Activated effector memory CD4-positive, alpha-beta T cell treated with Interleukin-2 at 50 U/mL for 16 hours (primary cell): ENCODE data around the gene CMBL.
"Not testable (repeated sequence)": the region's sequence is repeated elsewhere in the genome, so short reads cannot be mapped to it uniquely, and the experiment has no call there.

Experiments
- DNase-seq: peaks from one replicate; pipeline ENCODE4 v3.0.0-alpha.2; 2020

CMBL gene

GRCh38 chr5:10333154-10334006, 25.7 kb upstream of the CMBL start:
- no peak for DNase-seq

DNA sequence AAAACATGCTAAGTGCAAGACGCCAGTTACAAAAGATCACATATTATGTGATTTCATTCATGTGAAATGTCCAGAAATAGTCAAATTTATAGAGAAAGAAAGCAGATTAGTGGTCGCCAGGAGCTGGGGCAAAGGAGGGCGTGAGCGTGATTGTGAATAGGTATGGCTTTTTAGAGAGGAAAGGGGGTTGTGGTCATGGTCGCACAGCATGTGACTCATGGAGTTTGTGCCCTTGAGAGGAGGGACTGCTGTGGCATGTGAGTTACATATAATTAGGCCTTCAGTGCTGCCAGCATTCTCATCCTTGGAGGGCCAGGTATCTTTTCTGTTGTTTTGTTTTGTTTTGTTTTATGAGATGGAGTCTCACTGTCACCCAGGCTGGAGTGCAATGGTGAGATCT, 24.6 kb upstream of the CMBL start:
- DNase-seq: no peak

GRCh38 chr5:10331341-10331796, 23.7 kb upstream of the CMBL start:
- DNase-seq: no peak

GRCh38 chr5:10330511-10331230, 23.0 kb upstream of the CMBL start:
- DNase-seq: no peak

- DNase-seq: no peak
Observed at GRCh38 chr5:10329820-10330481, 22.2 kb upstream of the CMBL start.

DNA sequence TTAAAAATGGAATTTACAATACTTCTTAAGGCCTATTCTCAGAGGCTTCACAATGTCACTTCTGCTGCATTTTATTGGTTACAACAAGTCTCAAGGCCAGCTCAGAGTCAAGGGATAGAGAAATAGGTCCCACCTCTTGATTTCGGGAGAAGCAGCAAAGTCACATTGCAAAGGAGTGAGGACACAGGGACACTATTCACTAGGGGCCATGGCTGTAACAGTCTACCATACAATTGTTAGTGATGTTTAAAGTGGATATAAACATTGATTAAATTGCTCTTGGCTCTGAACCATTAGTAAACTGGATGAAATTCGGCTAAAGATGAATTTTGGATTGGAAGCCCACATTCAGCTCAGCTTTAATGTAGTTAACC, 21.7 kb upstream of the CMBL start:
- DNase-seq: no peak

- DNase-seq: no peak
Observed at GRCh38 chr5:10328323-10328722, 20.6 kb upstream of the CMBL start.

- DNase-seq: no peak
Observed at GRCh38 chr5:10324518-10325370, 17.0 kb upstream of the CMBL start.

DNA sequence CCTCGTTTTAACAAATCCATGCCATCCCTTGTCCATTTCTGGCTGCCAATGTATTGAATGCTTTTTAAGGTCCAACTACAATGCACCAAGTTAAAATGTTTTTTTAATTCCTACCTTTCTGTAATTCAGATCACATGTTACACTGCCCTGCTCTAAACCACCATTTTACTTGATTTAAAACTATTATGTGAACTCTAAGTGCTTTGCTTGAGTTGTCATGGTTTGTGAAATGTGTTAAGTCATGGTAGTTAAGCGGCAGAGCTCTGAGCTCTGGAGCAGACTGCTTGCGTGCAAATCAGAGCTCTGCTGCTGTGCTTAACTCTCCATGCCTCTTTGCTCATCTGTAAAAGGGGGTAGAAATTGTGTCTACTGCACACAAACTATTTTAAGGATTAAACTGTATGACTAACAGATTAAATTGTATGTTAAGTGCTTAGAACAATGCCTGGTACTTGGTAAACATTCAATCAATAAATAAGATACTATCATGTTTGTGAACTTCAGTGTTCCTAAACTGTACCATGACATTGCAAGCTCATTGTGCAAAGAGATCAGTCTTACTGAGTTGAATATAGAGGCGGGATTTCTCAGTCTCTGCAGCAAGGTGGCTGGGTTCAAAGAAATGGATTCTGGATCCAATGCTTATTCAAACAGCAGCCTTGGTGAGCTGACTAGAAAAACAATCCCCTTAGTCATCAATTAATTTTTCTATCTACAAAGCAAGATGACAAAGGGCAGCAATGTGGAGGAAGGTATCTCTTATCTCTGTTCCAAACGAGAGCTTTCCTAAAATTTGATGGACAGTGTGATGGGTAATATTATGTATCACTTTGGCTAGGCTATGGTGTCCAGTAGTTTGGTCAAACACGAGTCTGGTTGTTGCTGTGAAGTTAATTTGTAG, 16.1 kb upstream of the CMBL start:
- DNase-seq: no peak

GRCh38 chr5:10321882-10322281, 14.2 kb upstream of the CMBL start:
- no peak for DNase-seq

DNA sequence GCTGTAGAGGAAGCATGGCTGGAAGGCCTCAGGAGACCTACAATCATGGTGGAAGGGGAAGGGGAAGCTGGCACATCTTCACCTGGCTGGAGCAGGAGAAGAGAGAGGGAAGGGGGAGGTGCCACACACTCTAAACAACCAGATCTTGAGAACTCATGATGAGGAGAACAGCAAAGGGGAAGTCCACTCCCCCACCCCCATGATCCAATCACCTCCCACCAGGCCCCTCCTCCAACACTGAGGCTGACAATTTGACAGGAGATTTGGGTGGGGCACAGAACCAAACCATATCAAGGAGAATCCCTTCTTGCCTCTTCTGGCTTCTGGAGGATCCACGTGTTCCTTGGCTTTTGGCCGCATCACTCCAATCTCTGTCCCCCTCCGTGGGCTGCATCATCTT, 13.1 kb upstream of the CMBL start:
- DNase-seq: no peak

DNA sequence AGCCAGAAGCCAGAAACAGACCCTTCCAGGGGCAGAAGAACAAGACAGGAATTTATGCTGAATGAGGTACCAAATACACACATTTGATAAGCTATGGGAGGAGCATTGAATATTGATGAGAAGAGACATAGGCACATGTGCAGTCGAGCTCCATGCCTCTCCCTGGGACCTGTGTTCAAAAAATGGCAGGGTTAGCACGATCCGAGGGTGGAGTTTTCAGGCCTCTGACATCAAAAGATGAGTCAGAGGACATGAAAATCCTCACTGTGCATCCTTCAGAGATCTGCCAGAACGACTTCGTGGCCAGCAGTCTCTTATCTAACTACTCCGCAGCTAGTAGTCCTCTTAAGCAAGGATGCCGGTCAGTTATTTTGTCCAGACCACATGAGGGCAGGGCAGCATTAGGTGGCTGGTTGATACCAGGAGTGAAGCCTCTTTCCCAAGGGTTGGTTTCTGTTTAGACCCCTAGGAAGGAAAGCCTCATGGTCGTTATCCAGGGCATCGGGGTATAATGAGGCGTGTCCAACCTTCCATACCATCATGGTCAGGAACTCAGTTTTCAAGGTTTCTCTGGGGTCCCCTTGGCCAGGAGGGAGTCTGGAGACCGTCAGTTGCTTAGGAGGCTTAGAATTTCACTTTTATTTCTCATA, 11.6 kb upstream of the CMBL start:
- no peak for DNase-seq

GRCh38 chr5:10317825-10318682, 10.4 kb upstream of the CMBL start:
- no peak for DNase-seq

- no peak for DNase-seq
Observed at GRCh38 chr5:10315824-10316509, 8.3 kb upstream of the CMBL start.

- no peak for DNase-seq
Observed at GRCh38 chr5:10315201-10315600, 7.5 kb upstream of the CMBL start.

- no peak for DNase-seq
Observed at GRCh38 chr5:10311595-10312425, 4.1 kb upstream of the CMBL start.

DNA sequence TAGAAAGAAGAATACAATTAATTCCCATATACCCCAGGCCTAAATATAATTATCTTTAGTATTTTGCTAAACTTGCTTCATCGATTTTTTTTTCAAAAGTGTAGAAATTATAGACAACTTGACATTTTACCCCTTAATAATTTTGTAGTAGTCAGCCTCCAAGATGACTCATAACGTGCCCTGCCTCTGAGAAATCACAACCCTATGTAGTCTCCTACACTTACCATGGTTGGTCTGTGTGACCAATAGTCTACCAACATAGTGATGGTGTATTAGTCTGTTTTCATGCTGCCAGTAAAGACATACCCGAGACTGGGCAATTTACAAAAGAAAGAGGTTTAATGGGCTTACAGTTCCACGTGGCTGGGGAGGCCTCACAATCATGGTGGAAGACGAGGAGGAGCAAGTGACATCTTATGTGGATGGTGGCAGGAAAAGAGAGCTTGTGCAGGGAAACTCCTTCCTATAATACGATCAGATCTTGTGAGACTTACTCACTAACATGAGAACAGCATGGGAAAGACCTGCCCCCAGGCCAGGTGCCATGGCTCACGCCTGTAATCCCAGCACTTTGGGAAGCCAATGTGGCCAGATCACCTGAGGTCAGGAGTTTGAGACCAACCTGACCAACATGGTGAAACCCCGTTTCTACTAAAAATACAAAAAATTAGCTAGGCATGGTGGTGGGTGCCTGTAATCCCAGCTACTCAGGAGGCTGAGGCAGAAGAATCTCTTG, 3.3 kb upstream of the CMBL start:
- DNase-seq: not testable (repeated sequence)
